ENCODE measurements around the gene ITGA8. TPM values are rescaled to one million over a fixed set of nuclear protein-coding genes. Genes with fewer than 3 reads are reported as not detected.

The ITGA8 gene
- total and polyA plus RNA-seq, 7 experiments from 2014 or later: not detected

DNA sequence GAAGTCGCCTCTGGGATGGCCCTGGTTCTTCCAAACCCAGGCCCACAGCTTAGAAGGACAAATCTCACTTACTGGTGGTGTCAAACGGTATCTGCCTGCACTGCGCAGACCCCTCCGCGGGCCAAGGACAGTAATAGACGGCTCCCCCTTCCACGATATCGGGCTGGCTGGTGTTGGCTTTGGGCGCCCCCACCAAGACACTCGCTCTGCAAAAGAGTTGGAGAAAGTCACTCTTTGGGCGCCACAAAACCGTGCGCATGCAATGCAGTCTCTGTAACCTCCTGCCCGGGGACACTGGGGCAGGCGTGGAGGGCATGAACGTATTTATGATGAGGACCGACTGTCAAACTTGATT, 1.1 kb downstream of the ITGA8 start:
- ChIA-PET POLR2A (no interaction called here), CTCF (no interaction called here)
- H3K27ac Mint-ChIP-seq: no peak overlapping the region
- DNase-seq: no peak
- intact Hi-C loops (cut with micrococcal nuclease): no loop called here
- ATAC-seq: no peak
- no peaks in the 10 kb centered on the region for H3K36me3 Mint-ChIP-seq
- Histone ChIP-seq H3K4me3 (ENCODE audit: low read length) (no peak overlapping the region), H3K27ac (ENCODE audit: low read depth, low read length) (no peak overlapping the region), H3K9me3 (ENCODE audit: control insufficient read depth in 2 of 3, low read length in 3 of 3) (no peaks in the 10 kb centered on the region), H3K4me1 (ENCODE audit: control insufficient read depth in 2 of 2, insufficient read depth in 2 of 2, low read length in 2 of 2) (no peaks in the 10 kb centered on the region), H3K36me3 (ENCODE audit: control insufficient read depth in 2 of 3, insufficient read depth in 3 of 3, low read length in 3 of 3) (no peaks in the 10 kb centered on the region), H3K27me3 (ENCODE audit: control insufficient read depth in 2 of 2, insufficient read depth in 2 of 2, low read length in 2 of 2) (peaks cover 0 to 4% of the 10 kb centered on the region in 2 donors)
- peaks cover 0 to 3% (median 0%) of the 10 kb centered on the region in 11 donors for H3K9me3 Mint-ChIP-seq
- H3K27me3 Mint-ChIP-seq: peaks cover 56 to 67% (median 61%) of the 10 kb centered on the region in 5 donors
- H3K4me1 Mint-ChIP-seq: peaks cover 0 to 11% (median 6%) of the 10 kb centered on the region in 7 donors
- peak overlapping the region in 1 of 10 donors; percentile 43 for H3K4me3 Mint-ChIP-seq

GRCh38 chr10:15715619-15716227, 4.0 kb downstream of the ITGA8 start:
- Mint-ChIP-seq H3K9me3 (peaks cover 0 to 2% (median 0%) of the 10 kb centered on the region in 11 donors), H3K27me3 (peaks cover 34 to 56% (median 44%) of the 10 kb centered on the region in 5 donors), H3K36me3 (no peaks in the 10 kb centered on the region), H3K4me3 (no peak overlapping the region), H3K27ac (no peak overlapping the region), H3K4me1 (peaks cover 0 to 11% (median 6%) of the 10 kb centered on the region in 7 donors)
- H3K9me3 ChIP-seq (ENCODE audit: control insufficient read depth in 2 of 3, low read length in 3 of 3): no peaks in the 10 kb centered on the region
- intact Hi-C loops (cut with micrococcal nuclease): no loop called here
- peaks cover 0 to 4% of the 10 kb centered on the region in 2 donors for H3K27me3 ChIP-seq (ENCODE audit: control insufficient read depth in 2 of 2, insufficient read depth in 2 of 2, low read length in 2 of 2)
- no peak for ATAC-seq
- ChIA-PET POLR2A (no interaction called here), CTCF (no interaction called here)
- no peak for DNase-seq
- H3K4me1 ChIP-seq (ENCODE audit: control insufficient read depth in 2 of 2, insufficient read depth in 2 of 2, low read length in 2 of 2): no peaks in the 10 kb centered on the region
- H3K4me3 ChIP-seq (ENCODE audit: low read length): no peak overlapping the region
- no peak overlapping the region for H3K27ac ChIP-seq (ENCODE audit: low read depth, low read length)
- H3K36me3 ChIP-seq (ENCODE audit: control insufficient read depth in 2 of 3, insufficient read depth in 3 of 3, low read length in 3 of 3): no peaks in the 10 kb centered on the region

GRCh38 chr10:15714847-15715246, 4.9 kb downstream of the ITGA8 start:
- ChIA-PET CTCF (no interaction called here), POLR2A (no interaction called here)
- no peak overlapping the region for H3K27ac ChIP-seq (ENCODE audit: low read depth, low read length)
- ATAC-seq: no peak
- no peak for DNase-seq
- H3K4me1 Mint-ChIP-seq: peaks cover 0 to 11% (median 6%) of the 10 kb centered on the region in 7 donors
- no peak overlapping the region for H3K27ac Mint-ChIP-seq
- H3K4me3 Mint-ChIP-seq: no peak overlapping the region
- no peak overlapping the region for H3K4me3 ChIP-seq (ENCODE audit: low read length)
- H3K9me3 Mint-ChIP-seq: peaks cover 0 to 3% (median 0%) of the 10 kb centered on the region in 11 donors
- no peaks in the 10 kb centered on the region for H3K36me3 ChIP-seq (ENCODE audit: control insufficient read depth in 2 of 3, insufficient read depth in 3 of 3, low read length in 3 of 3)
- intact Hi-C loops (cut with micrococcal nuclease): no loop called here
- no peaks in the 10 kb centered on the region for H3K4me1 ChIP-seq (ENCODE audit: control insufficient read depth in 2 of 2, insufficient read depth in 2 of 2, low read length in 2 of 2)
- H3K27me3 ChIP-seq (ENCODE audit: control insufficient read depth in 2 of 2, insufficient read depth in 2 of 2, low read length in 2 of 2): peaks cover 3 to 4% of the 10 kb centered on the region in 2 donors
- no peaks in the 10 kb centered on the region for H3K36me3 Mint-ChIP-seq
- no peaks in the 10 kb centered on the region for H3K9me3 ChIP-seq (ENCODE audit: control insufficient read depth in 2 of 3, low read length in 3 of 3)
- peaks cover 31 to 52% (median 43%) of the 10 kb centered on the region in 5 donors for H3K27me3 Mint-ChIP-seq

DNA sequence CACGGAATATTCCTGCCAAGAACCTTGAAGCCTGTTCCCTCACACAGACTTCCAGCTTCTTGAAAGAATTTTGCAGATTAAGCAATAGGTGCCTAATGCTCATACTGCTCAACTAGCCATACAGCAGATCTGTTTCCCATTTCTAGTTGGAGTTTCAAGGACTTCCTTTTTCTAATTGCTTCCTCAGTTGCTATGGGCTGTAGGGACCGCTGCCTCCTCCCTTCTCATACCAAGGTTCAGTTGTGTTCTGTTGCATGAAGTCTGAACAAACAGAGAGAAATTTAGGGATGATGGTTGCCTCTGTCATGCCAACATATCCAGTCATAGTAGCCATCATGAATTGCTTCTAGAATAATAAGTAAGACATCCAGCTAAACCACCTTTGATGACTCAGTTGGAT, 6.8 kb downstream of the ITGA8 start:
- H3K36me3 ChIP-seq (ENCODE audit: control insufficient read depth in 2 of 3, insufficient read depth in 3 of 3, low read length in 3 of 3): no peaks in the 10 kb centered on the region
- ATAC-seq (no peak), DNase-seq (no peak)
- no peaks in the 10 kb centered on the region for H3K4me1 ChIP-seq (ENCODE audit: control insufficient read depth in 2 of 2, insufficient read depth in 2 of 2, low read length in 2 of 2)
- Mint-ChIP-seq H3K36me3 (no peaks in the 10 kb centered on the region), H3K4me1 (no peaks in the 10 kb centered on the region), H3K27me3 (peaks cover 19 to 40% (median 34%) of the 10 kb centered on the region in 5 donors), H3K9me3 (peaks cover 0 to 3% (median 0%) of the 10 kb centered on the region in 11 donors), H3K4me3 (no peak overlapping the region), H3K27ac (no peak overlapping the region)
- H3K4me3 ChIP-seq (ENCODE audit: low read length): no peak overlapping the region
- intact Hi-C loops (cut with micrococcal nuclease): no loop called here
- H3K27me3 ChIP-seq (ENCODE audit: control insufficient read depth in 2 of 2, insufficient read depth in 2 of 2, low read length in 2 of 2): peaks cover 3 to 4% of the 10 kb centered on the region in 2 donors
- ChIA-PET CTCF (no interaction called here), POLR2A (no interaction called here)
- H3K9me3 ChIP-seq (ENCODE audit: control insufficient read depth in 2 of 3, low read length in 3 of 3): no peaks in the 10 kb centered on the region
- no peak overlapping the region for H3K27ac ChIP-seq (ENCODE audit: low read depth, low read length)

DNA sequence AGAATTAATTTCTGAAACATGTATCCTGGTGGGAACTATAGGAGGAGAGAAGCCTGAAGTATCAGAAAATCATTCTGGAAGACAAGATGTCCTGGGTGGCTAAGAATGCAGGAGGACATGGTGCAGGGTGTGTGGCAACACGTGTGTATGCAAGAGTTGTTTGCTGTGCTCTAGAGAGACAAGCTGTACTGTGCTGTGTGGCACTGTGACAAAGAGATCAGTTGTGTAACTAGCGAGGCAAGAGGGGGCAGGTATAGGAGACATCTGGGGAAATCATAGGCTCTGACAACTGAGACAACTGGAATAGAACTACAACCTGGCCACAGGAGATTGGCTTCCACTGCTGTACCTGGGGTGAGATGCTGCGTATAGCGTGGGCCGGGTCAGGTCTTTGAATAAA, 9.3 kb downstream of the ITGA8 start:
- ChIA-PET POLR2A (no interaction called here), CTCF (no interaction called here)
- H3K27ac ChIP-seq (ENCODE audit: low read depth, low read length): no peak overlapping the region
- H3K27ac Mint-ChIP-seq: no peak overlapping the region
- H3K4me3 Mint-ChIP-seq: no peak overlapping the region
- H3K27me3 ChIP-seq (ENCODE audit: control insufficient read depth in 2 of 2, insufficient read depth in 2 of 2, low read length in 2 of 2): peaks cover 0 to 3% of the 10 kb centered on the region in 2 donors
- H3K36me3 Mint-ChIP-seq: no peaks in the 10 kb centered on the region
- peaks cover 0 to 3% (median 0%) of the 10 kb centered on the region in 11 donors for H3K9me3 Mint-ChIP-seq
- no peaks in the 10 kb centered on the region for H3K4me1 ChIP-seq (ENCODE audit: control insufficient read depth in 2 of 2, insufficient read depth in 2 of 2, low read length in 2 of 2)
- no peaks in the 10 kb centered on the region for H3K36me3 ChIP-seq (ENCODE audit: control insufficient read depth in 2 of 3, insufficient read depth in 3 of 3, low read length in 3 of 3)
- intact Hi-C loops (cut with micrococcal nuclease): no loop called here
- no peak for DNase-seq
- no peak overlapping the region for H3K4me3 ChIP-seq (ENCODE audit: low read length)
- no peaks in the 10 kb centered on the region for H3K4me1 Mint-ChIP-seq
- no peak for ATAC-seq
- no peaks in the 10 kb centered on the region for H3K9me3 ChIP-seq (ENCODE audit: control insufficient read depth in 2 of 3, low read length in 3 of 3)
- H3K27me3 Mint-ChIP-seq: peaks cover 10 to 31% (median 18%) of the 10 kb centered on the region in 5 donors

GRCh38 chr10:15705298-15705697, 14.4 kb downstream of the ITGA8 start:
- no peaks in the 10 kb centered on the region for H3K9me3 ChIP-seq (ENCODE audit: control insufficient read depth in 2 of 3, low read length in 3 of 3)
- Mint-ChIP-seq H3K9me3 (peaks cover 0 to under 1% (median 0%) of the 10 kb centered on the region in 11 donors), H3K4me3 (no peak overlapping the region), H3K36me3 (no peaks in the 10 kb centered on the region), H3K27ac (no peak overlapping the region), H3K4me1 (peaks cover 0 to under 1% (median 0%) of the 10 kb centered on the region in 7 donors), H3K27me3 (peaks cover 1 to 8% (median 5%) of the 10 kb centered on the region in 5 donors)
- no peak overlapping the region for H3K27ac ChIP-seq (ENCODE audit: low read depth, low read length)
- H3K27me3 ChIP-seq (ENCODE audit: control insufficient read depth in 2 of 2, insufficient read depth in 2 of 2, low read length in 2 of 2): no peaks in the 10 kb centered on the region
- H3K4me1 ChIP-seq (ENCODE audit: control insufficient read depth in 2 of 2, insufficient read depth in 2 of 2, low read length in 2 of 2): no peaks in the 10 kb centered on the region
- no peak for ATAC-seq
- CTCF ChIA-PET: no interaction called here
- H3K4me3 ChIP-seq (ENCODE audit: low read length): no peak overlapping the region
- no peaks in the 10 kb centered on the region for H3K36me3 ChIP-seq (ENCODE audit: control insufficient read depth in 2 of 3, insufficient read depth in 3 of 3, low read length in 3 of 3)
- no peak for DNase-seq
- intact Hi-C loops (cut with micrococcal nuclease): no loop called here
- POLR2A ChIA-PET: no interaction called here

GRCh38 chr10:15704581-15704968, 15.1 kb downstream of the ITGA8 start:
- H3K36me3 Mint-ChIP-seq: no peaks in the 10 kb centered on the region
- CTCF ChIA-PET: no interaction called here
- no peak overlapping the region for H3K4me3 ChIP-seq (ENCODE audit: low read length)
- H3K9me3 ChIP-seq (ENCODE audit: control insufficient read depth in 2 of 3, low read length in 3 of 3): no peaks in the 10 kb centered on the region
- H3K4me1 ChIP-seq (ENCODE audit: control insufficient read depth in 2 of 2, insufficient read depth in 2 of 2, low read length in 2 of 2): no peaks in the 10 kb centered on the region
- no peak overlapping the region for H3K27ac ChIP-seq (ENCODE audit: low read depth, low read length)
- no peak overlapping the region for H3K4me3 Mint-ChIP-seq
- H3K4me1 Mint-ChIP-seq: peaks cover 0 to 3% (median 0%) of the 10 kb centered on the region in 7 donors
- H3K27me3 Mint-ChIP-seq: peaks cover 2 to 15% (median 5%) of the 10 kb centered on the region in 5 donors
- no peak for DNase-seq
- peaks cover 0 to 2% (median 0%) of the 10 kb centered on the region in 11 donors for H3K9me3 Mint-ChIP-seq
- no peaks in the 10 kb centered on the region for H3K36me3 ChIP-seq (ENCODE audit: control insufficient read depth in 2 of 3, insufficient read depth in 3 of 3, low read length in 3 of 3)
- no peak overlapping the region for H3K27ac Mint-ChIP-seq
- no peaks in the 10 kb centered on the region for H3K27me3 ChIP-seq (ENCODE audit: control insufficient read depth in 2 of 2, insufficient read depth in 2 of 2, low read length in 2 of 2)
- POLR2A ChIA-PET: interaction anchor here (1.0 kb wide), 1 partner anchor 15 kb away, joined by 3 read pairs; the partner anchor contains the start of gene ITGA8
- intact Hi-C loops (cut with micrococcal nuclease): no loop called here
- ATAC-seq: no peak
